ENCODE data around the gene FAAP100. TPM values are rescaled to one million over a fixed set of nuclear protein-coding genes. Genes with fewer than 3 reads are reported as not detected.
A peak's percentile ranks its signal among the peaks of the same experiment; 100 is the strongest.

FAAP100 gene
- total and polyA plus RNA-seq, 3 experiments from 2014 or later: 19.2 to 55.3 (median 52.5) TPM

DNA sequence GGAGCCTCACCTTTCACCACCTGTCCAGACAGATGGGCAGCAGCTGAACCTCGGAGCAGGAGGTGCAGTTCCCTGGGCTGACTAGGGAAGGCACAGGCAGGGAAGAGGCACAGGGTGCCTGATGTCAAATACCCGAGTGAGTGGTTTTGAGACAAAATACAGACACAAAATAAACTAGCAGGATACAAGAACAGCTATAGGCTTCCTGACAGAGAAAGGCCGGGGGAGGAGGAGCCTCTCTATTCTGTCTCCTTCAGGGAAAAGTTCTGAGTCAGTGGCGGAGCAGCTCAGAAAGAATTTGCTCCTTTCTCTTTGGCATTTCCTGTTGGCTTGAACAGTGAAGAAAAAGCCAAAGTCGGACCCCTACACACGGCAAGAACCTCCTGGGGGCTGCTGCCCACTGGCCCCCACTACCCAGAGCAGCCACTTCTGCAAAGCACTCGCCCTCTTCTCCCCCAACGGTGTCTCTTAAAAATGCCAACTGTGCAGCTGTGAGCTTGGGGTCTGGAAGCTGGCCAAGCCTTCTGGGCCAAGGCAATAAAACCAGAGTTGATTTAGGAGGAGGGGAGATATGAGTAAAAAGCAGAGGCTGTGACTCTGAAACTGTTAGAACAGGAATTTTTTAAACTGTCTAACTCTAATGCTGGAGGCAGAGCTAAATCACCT, 14.4 kb upstream of the FAAP100 start:
- peaks cover 0 to 3% of the 10 kb centered on the region in 2 donors for H3K27me3 Mint-ChIP-seq
- Histone ChIP-seq H3K4me3 (ENCODE audit: low read length) (no peak overlapping the region), H3K36me3 (ENCODE audit: insufficient read depth, low read length) (peaks cover 51% of the 10 kb centered on the region), H3K27me3 (ENCODE audit: insufficient read depth, low read length, poor library complexity, severe bottlenecking) (no peaks in the 10 kb centered on the region), H3K9me3 (ENCODE audit: low read length) (no peaks in the 10 kb centered on the region), H3K4me1 (ENCODE audit: insufficient read depth, low read length) (no peaks in the 10 kb centered on the region), H3K27ac (ENCODE audit: low read depth, low read length) (no peak overlapping the region)
- POLR2A ChIA-PET: no interaction called here
- H3K4me3 Mint-ChIP-seq: no peak overlapping the region
- H3K27ac Mint-ChIP-seq: no peak overlapping the region
- no peak for DNase-seq
- H3K9me3 Mint-ChIP-seq: no peaks in the 10 kb centered on the region
- CTCF ChIA-PET: interaction anchor here (1.0 to 2.0 kb wide), 2 partner anchors 13 to 35 kb away, joined by 3 to 5 read pairs; no protein-coding TSS in a partner anchor
- peaks cover 0 to 89% (median 20%) of the 10 kb centered on the region in 3 donors for H3K36me3 Mint-ChIP-seq
- no peaks in the 10 kb centered on the region for H3K4me1 Mint-ChIP-seq

DNA sequence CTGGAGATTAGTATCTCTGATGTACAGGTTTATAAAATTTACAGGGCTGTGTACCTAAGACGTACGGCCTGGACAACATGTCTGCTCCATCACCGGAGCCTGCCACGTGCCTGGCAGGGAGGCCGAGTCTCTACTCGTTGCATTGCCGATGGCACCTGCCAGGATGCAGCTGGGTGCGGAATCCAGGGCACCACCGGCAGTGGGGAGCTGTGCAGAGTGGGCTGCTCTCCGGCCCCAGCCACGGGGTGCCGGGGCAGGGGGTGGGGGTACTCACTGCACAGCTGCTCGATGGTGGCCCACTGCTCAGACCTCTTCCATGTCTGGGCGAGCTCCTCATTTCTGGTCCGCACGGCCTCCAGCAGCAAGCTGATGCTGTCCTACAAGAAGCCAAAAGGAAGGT, 13.1 kb upstream of the FAAP100 start:
- Mint-ChIP-seq H3K4me1 (no peaks in the 10 kb centered on the region), H3K27ac (no peak overlapping the region), H3K27me3 (peaks cover 0 to 3% of the 10 kb centered on the region in 2 donors), H3K36me3 (peaks cover 0 to 88% (median 20%) of the 10 kb centered on the region in 3 donors), H3K9me3 (no peaks in the 10 kb centered on the region), H3K4me3 (no peak overlapping the region)
- ChIA-PET CTCF (interaction anchor here (2.0 kb wide), 1 partner anchor 36 kb away, joined by 5 read pairs; no protein-coding TSS in a partner anchor), POLR2A (no interaction called here)
- no peak for DNase-seq
- Histone ChIP-seq H3K27me3 (ENCODE audit: insufficient read depth, low read length, poor library complexity, severe bottlenecking) (no peaks in the 10 kb centered on the region), H3K9me3 (ENCODE audit: low read length) (no peaks in the 10 kb centered on the region), H3K36me3 (ENCODE audit: insufficient read depth, low read length) (peaks cover 40% of the 10 kb centered on the region), H3K4me1 (ENCODE audit: insufficient read depth, low read length) (no peaks in the 10 kb centered on the region), H3K27ac (ENCODE audit: low read depth, low read length) (no peak overlapping the region), H3K4me3 (ENCODE audit: low read length) (no peak overlapping the region)

DNA sequence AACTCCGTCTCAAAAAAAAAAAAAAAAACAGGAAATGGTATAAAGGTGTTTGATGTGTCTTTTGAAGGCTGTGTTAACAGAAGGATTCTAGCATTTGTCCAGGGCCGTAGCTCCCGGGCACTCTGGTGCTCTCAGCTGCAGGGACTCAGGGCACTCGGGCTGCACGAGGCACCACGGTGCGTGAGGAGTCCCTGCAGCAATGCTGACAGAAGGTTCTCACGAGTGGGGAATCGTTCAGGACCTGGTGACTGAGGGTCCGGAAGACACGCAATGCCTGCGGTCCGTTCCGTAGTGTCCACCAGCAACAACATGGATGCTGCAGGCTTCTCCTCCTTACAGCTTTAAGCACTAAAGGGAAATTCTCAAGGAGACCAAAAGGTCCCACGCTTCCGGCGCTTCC, 12.6 kb upstream of the FAAP100 start:
- Histone ChIP-seq H3K36me3 (ENCODE audit: insufficient read depth, low read length) (peaks cover 36% of the 10 kb centered on the region), H3K4me1 (ENCODE audit: insufficient read depth, low read length) (no peaks in the 10 kb centered on the region)
- CTCF ChIA-PET: no interaction called here

DNA sequence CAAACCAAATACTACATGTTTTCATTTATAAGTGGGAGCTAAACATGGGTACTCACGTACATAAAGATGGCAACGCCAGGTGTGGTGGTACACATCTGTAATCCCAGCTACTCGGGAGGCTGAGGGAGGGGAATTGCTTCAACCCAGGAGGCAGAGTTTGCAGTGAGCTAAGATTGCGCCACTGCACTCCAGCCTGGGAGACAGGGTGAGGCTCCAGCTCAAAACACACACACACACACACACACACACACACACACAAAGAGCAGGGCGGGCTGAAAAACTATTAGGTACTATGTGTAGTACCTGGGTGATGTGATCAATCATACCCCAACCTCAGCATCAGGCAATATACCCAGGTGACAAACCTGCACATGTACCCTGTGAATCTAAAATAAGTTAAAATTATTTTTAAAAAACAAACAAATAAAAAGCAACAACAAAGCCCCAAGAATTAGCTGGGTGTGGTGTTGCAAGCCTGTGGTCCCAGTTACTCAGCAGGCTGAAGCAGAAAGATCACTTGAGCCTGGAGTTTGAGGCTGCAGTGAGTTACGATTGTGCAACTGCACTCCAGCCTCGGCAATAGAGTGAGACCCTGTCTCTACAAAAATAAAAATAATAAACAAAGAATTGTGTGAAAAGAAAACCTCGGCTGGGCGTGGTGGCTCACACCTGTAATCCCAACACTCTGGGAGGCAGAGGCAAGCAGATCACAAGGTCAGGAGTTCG, 11.9 kb upstream of the FAAP100 start:
- CTCF ChIA-PET: no interaction called here
- Mint-ChIP-seq H3K27me3 (peaks cover 0 to 3% of the 10 kb centered on the region in 2 donors), H3K9me3 (no peaks in the 10 kb centered on the region), H3K36me3 (peaks cover 0 to 83% (median 20%) of the 10 kb centered on the region in 3 donors), H3K4me1 (no peaks in the 10 kb centered on the region), H3K4me3 (no peak overlapping the region), H3K27ac (no peak overlapping the region)
- peaks cover 31% of the 10 kb centered on the region for H3K36me3 ChIP-seq (ENCODE audit: insufficient read depth, low read length)
- H3K9me3 ChIP-seq (ENCODE audit: low read length): no peaks in the 10 kb centered on the region
- DNase-seq: no peak
- H3K27me3 ChIP-seq (ENCODE audit: insufficient read depth, low read length, poor library complexity, severe bottlenecking): no peaks in the 10 kb centered on the region
- H3K4me1 ChIP-seq (ENCODE audit: insufficient read depth, low read length): no peaks in the 10 kb centered on the region
- POLR2A ChIA-PET: interaction anchor here (0.7 kb wide), 1 partner anchor 292 kb away, joined by 4 read pairs; no protein-coding TSS in a partner anchor
- no peak overlapping the region for H3K4me3 ChIP-seq (ENCODE audit: low read length)
- H3K27ac ChIP-seq (ENCODE audit: low read depth, low read length): no peak overlapping the region

More for the DNA sequence above, 12.6 kb upstream of the FAAP100 start:
- H3K4me3 ChIP-seq (ENCODE audit: low read length): no peak overlapping the region
- no peak overlapping the region for H3K27ac ChIP-seq (ENCODE audit: low read depth, low read length)
- H3K27me3 Mint-ChIP-seq: peaks cover 0 to 3% of the 10 kb centered on the region in 2 donors
- no peaks in the 10 kb centered on the region for H3K27me3 ChIP-seq (ENCODE audit: insufficient read depth, low read length, poor library complexity, severe bottlenecking)
- peaks cover 0 to 88% (median 20%) of the 10 kb centered on the region in 3 donors for H3K36me3 Mint-ChIP-seq
- no peaks in the 10 kb centered on the region for H3K9me3 ChIP-seq (ENCODE audit: low read length)
- no peak overlapping the region for H3K27ac Mint-ChIP-seq
- POLR2A ChIA-PET: interaction anchor here (0.7 kb wide), 1 partner anchor 293 kb away, joined by 4 read pairs; no protein-coding TSS in a partner anchor
- H3K4me1 Mint-ChIP-seq: no peaks in the 10 kb centered on the region
- H3K4me3 Mint-ChIP-seq: no peak overlapping the region
- DNase-seq: no peak
- no peaks in the 10 kb centered on the region for H3K9me3 Mint-ChIP-seq

DNA sequence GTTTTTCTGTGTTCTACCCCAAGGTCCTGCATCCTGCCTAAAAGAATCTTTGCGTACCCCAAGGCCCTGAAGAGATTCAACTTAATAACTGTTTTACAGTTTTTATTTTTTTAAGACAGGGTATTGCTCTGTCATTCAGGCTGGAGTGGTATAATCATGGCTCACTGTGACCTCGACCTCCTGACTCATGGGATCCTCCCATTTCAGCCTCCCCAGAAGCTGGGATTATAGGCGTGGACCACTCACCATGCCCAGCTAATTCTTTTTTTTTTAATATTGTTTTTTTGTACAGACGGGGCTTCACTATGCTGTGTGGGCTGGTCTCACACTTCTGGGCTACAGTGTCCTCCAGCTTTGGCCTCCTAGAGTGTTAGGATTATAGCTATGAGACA, 9.3 kb upstream of the FAAP100 start:
- Mint-ChIP-seq H3K27me3 (peaks cover 0 to 3% of the 10 kb centered on the region in 2 donors), H3K4me1 (no peaks in the 10 kb centered on the region), H3K36me3 (peaks cover 0 to 77% (median 17%) of the 10 kb centered on the region in 3 donors), H3K4me3 (no peak overlapping the region), H3K27ac (peak overlapping the region in 2 of 8 donors; percentile 12 to 19), H3K9me3 (no peaks in the 10 kb centered on the region)
- H3K4me1 ChIP-seq (ENCODE audit: insufficient read depth, low read length): no peaks in the 10 kb centered on the region
- H3K9me3 ChIP-seq (ENCODE audit: low read length): no peaks in the 10 kb centered on the region
- H3K36me3 ChIP-seq (ENCODE audit: insufficient read depth, low read length): peaks cover 15% of the 10 kb centered on the region
- no peaks in the 10 kb centered on the region for H3K27me3 ChIP-seq (ENCODE audit: insufficient read depth, low read length, poor library complexity, severe bottlenecking)
- no peak overlapping the region for H3K4me3 ChIP-seq (ENCODE audit: low read length)
- no peak for DNase-seq
- ChIA-PET CTCF (no interaction called here), POLR2A (no interaction called here)
- H3K27ac ChIP-seq (ENCODE audit: low read depth, low read length): no peak overlapping the region

DNA sequence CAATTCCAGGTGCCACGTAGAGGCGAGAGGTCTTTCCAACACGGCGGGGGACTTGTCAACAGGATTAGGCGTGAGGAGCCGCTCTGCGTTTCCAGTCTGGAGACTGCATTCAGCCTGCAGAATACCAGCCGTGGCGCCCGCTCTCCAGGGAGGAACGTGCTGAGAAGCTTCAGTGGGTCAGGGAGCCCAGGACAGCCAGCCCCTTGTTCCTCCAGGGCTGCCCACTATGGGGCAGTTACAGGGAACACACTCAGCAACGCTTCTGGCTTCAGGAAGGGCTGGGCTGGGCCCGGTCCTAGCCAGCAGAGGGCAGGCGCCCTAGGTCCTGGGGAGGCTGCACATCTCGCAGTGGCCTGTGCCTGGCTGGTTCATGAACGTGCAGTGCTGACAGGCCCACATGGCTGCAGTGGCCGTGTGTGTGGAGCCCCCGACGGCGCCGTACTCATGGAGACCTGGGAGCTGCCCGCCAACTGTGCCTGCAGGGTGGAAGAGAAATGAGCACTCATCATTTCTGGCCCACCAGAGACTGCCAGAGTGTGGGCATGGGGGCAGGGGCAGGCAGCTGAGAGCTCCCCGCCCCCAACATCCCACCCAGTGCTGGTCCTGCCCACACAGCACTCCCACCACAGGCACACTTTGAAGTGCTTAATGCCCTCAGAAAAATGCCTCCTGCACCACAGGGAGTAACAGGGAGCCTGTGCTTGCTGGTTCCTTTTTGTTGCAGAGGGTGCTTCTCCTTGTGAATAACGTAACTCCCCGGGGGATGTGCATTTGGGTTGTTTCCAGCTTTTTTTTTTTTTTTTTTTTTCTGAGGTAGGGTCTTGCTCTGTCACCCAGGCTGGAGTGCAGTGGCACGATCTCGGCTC, 7.0 kb upstream of the FAAP100 start:
- POLR2A ChIA-PET: no interaction called here
- no peak for DNase-seq
- no peak overlapping the region for H3K27ac ChIP-seq (ENCODE audit: low read depth, low read length)
- H3K4me3 Mint-ChIP-seq: no peak overlapping the region
- H3K4me1 ChIP-seq (ENCODE audit: insufficient read depth, low read length): peaks cover 3% of the 10 kb centered on the region
- peak overlapping the region in 1 of 8 donors; percentile 43 for H3K27ac Mint-ChIP-seq
- H3K27me3 ChIP-seq (ENCODE audit: insufficient read depth, low read length, poor library complexity, severe bottlenecking): no peaks in the 10 kb centered on the region
- no peak overlapping the region for H3K4me3 ChIP-seq (ENCODE audit: low read length)
- H3K9me3 ChIP-seq (ENCODE audit: low read length): no peaks in the 10 kb centered on the region
- H3K36me3 ChIP-seq (ENCODE audit: insufficient read depth, low read length): no peaks in the 10 kb centered on the region
- H3K9me3 Mint-ChIP-seq: no peaks in the 10 kb centered on the region
- H3K36me3 Mint-ChIP-seq: peaks cover 0 to 55% (median 7%) of the 10 kb centered on the region in 3 donors
- CTCF ChIA-PET: no interaction called here
- peaks cover 3 to 4% (median 3%) of the 10 kb centered on the region in 3 donors for H3K4me1 Mint-ChIP-seq
- H3K27me3 Mint-ChIP-seq: no peaks in the 10 kb centered on the region

DNA sequence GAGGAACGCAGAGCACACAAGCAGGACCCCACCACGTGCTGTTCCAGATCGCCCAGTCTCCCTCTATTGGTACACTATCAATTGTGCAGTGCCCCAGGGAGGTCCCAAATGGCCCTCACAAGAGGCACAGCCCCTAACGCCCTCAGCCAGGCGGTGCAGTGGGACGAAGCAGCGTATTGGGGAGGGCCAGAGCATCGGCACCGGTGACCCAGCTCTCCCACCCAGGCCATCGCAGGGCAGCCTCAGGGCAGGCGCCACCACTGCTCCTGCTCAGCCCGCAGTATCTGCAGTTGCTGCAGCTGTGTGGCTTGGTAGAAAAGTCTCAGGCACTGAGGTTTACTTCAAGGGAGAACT, 5.9 kb upstream of the FAAP100 start:
- Mint-ChIP-seq H3K4me3 (no peak overlapping the region), H3K9me3 (no peaks in the 10 kb centered on the region), H3K27me3 (no peaks in the 10 kb centered on the region), H3K27ac (no peak overlapping the region), H3K36me3 (peaks cover 0 to 46% (median 7%) of the 10 kb centered on the region in 3 donors), H3K4me1 (peaks cover 14 to 15% (median 14%) of the 10 kb centered on the region in 3 donors)
- H3K27me3 ChIP-seq (ENCODE audit: insufficient read depth, low read length, poor library complexity, severe bottlenecking): no peaks in the 10 kb centered on the region
- CTCF ChIA-PET: interaction anchor here (3.6 kb wide), 1 partner anchor 39 kb away, joined by 11 read pairs; no protein-coding TSS in a partner anchor
- H3K36me3 ChIP-seq (ENCODE audit: insufficient read depth, low read length): no peaks in the 10 kb centered on the region
- DNase-seq: no peak
- no peak overlapping the region for H3K4me3 ChIP-seq (ENCODE audit: low read length)
- H3K4me1 ChIP-seq (ENCODE audit: insufficient read depth, low read length): peaks cover 14% of the 10 kb centered on the region
- POLR2A ChIA-PET: no interaction called here
- no peaks in the 10 kb centered on the region for H3K9me3 ChIP-seq (ENCODE audit: low read length)
- no peak overlapping the region for H3K27ac ChIP-seq (ENCODE audit: low read depth, low read length)

Data from CD8-positive, alpha-beta memory T cell (primary cell).